GM23248 (cell line): Measurements from ENCODE around the gene GDPD4.

Experiments used
- EZH2 ChIP-seq: fragments of 200-600 bp; sonication (generic); IDR thresholded peaks from 2 replicates; pipeline ENCODE4 v1.6.1; 2018; ENCODE audit warnings: antibody characterized with exemption, mild to moderate bottlenecking; ENCODE audit not compliant: insufficient read depth, poor library complexity, severe bottlenecking
- EZH2phosphoT487 ChIP-seq: fragments of 200-600 bp; sonication (generic); IDR thresholded peaks from 2 replicates; pipeline ENCODE4 v1.6.1; 2018; ENCODE audit warnings: antibody characterized with exemption, moderate library complexity, mild to moderate bottlenecking, low read depth; ENCODE audit not compliant: insufficient read depth

- TF ChIP-seq EZH2: no peak
- no peak for TF ChIP-seq EZH2phosphoT487
Measured at GRCh38 chr11:77213589-77214428, 87.7 kb downstream of the GDPD4 start.
